ENCODE data around the gene WDR46. TPM values are rescaled to one million over a fixed set of nuclear protein-coding genes. Genes with fewer than 3 reads are reported as not detected.

The WDR46 gene
- polyA plus RNA-seq, 1 donor from 2014 or later: 62.5 TPM

DNA sequence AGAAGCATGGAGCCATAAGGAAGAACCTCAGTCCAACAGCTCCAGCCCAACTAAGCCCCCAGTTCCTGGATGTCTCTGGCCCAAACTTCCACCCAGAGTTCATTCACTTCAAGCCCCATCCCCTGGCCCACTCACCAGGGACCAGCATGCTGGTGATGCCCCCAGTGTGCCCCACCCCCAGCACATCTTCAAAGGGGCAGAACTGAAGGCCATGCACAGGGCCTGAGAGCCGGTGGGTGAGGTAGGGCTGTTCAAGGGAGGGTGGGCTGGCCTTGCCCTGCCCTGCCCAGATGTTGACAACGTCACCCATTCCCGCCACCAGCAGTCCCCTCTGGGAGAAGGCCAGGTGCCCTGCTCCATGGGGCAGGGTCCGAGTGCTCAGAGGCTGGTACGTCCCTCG lies 8.5 kb downstream of the WDR46 start:
- Histone ChIP-seq H3K79me2 (replicated peaks; ENCODE audit: insufficient read depth, low read length) (no peaks in the 10 kb centered on the region), H3K4me3 (ENCODE audit: low read length) (no peak overlapping the region), H4K20me1 (ENCODE audit: insufficient read depth) (no peaks in the 10 kb centered on the region), H3K27ac (ENCODE audit: low read length) (no peak overlapping the region), H3F3A (ENCODE audit: insufficient read depth, low read length, poor library complexity, severe bottlenecking) (no peaks in the 10 kb centered on the region), H3K36me3 (ENCODE audit: insufficient read depth, low read length) (no peaks in the 10 kb centered on the region), H3K9ac (ENCODE audit: low read length) (no peak overlapping the region), H3K9me2 (ENCODE audit: insufficient read depth, low read length) (no peaks in the 10 kb centered on the region), H3K4me2 (ENCODE audit: low read length) (no peak overlapping the region), H2AFZ (ENCODE audit: low read depth, low read length) (no peak overlapping the region), H3K9me3 (ENCODE audit: low read length) (no peaks in the 10 kb centered on the region), H3K27me3 (ENCODE audit: insufficient read depth, low read depth, low read length) (no peaks in the 10 kb centered on the region)
- TF ChIP-seq, protein P1, sequence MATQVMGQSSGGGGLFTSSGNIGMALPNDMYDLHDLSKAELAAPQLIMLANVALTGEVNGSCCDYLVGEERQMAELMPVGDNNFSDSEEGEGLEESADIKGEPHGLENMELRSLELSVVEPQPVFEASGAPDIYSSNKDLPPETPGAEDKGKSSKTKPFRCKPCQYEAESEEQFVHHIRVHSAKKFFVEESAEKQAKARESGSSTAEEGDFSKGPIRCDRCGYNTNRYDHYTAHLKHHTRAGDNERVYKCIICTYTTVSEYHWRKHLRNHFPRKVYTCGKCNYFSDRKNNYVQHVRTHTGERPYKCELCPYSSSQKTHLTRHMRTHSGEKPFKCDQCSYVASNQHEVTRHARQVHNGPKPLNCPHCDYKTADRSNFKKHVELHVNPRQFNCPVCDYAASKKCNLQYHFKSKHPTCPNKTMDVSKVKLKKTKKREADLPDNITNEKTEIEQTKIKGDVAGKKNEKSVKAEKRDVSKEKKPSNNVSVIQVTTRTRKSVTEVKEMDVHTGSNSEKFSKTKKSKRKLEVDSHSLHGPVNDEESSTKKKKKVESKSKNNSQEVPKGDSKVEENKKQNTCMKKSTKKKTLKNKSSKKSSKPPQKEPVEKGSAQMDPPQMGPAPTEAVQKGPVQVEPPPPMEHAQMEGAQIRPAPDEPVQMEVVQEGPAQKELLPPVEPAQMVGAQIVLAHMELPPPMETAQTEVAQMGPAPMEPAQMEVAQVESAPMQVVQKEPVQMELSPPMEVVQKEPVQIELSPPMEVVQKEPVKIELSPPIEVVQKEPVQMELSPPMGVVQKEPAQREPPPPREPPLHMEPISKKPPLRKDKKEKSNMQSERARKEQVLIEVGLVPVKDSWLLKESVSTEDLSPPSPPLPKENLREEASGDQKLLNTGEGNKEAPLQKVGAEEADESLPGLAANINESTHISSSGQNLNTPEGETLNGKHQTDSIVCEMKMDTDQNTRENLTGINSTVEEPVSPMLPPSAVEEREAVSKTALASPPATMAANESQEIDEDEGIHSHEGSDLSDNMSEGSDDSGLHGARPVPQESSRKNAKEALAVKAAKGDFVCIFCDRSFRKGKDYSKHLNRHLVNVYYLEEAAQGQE (IDR thresholded peaks at IDR 0.05; ENCODE audit: borderline replicate concordance): no peak
- TF ChIP-seq EP300 (conservative IDR thresholded peaks at IDR 0.05; ENCODE audit: poor library complexity, severe bottlenecking) (no peak), EZH2 (IDR thresholded peaks at IDR 0.05; ENCODE audit: borderline replicate concordance, insufficient read depth, low read length, poor library complexity, severe bottlenecking) (no peak), TAF1 (IDR thresholded peaks at IDR 0.05; ENCODE audit: low read depth) (no peak), RAD21 (conservative IDR thresholded peaks at IDR 0.05) (no peak), SMC3 (conservative IDR thresholded peaks at IDR 0.05; ENCODE audit: poor library complexity) (no peak), MXI1 (conservative IDR thresholded peaks at IDR 0.05; ENCODE audit: poor library complexity, severe bottlenecking) (no peak)

DNA sequence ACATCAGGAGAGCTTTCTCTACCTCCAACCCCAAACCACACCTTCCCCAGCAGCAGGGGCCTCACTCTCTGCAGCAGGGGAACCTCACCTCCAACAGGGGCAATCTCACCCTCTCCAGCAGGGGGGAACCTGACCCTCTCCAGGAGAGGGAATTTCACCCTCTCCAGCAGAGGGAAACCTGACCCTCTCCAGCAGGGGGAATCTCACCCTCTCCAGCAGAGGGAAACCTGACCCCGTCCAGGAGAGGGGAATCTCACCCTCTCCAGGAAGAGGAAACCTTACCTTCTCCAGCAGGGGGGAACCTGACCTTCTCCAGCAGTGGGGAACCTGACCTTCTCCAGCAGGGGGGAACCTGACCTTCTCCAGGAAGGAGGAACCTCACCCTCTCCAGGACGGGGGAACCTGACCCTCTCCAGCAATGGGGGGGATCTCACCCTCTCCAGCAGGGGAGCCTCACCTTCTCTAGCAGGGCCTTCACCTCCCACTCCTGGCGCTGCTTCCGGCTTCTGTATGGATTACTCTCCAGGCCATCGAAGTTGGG lies 9.0 kb downstream of the WDR46 start:
- no peaks in the 10 kb centered on the region for H3K79me2 ChIP-seq (replicated peaks; ENCODE audit: insufficient read depth, low read length)
- H3K9me3 ChIP-seq (ENCODE audit: low read length): no peaks in the 10 kb centered on the region
- H3K36me3 ChIP-seq (ENCODE audit: insufficient read depth, low read length): no peaks in the 10 kb centered on the region
- H3K4me3 ChIP-seq (ENCODE audit: low read length): no peak overlapping the region
- H3K4me2 ChIP-seq (ENCODE audit: low read length): no peak overlapping the region
- no peak overlapping the region for H3K9ac ChIP-seq (ENCODE audit: low read length)
- no peaks in the 10 kb centered on the region for H4K20me1 ChIP-seq (ENCODE audit: insufficient read depth)
- no peaks in the 10 kb centered on the region for H3F3A ChIP-seq (ENCODE audit: insufficient read depth, low read length, poor library complexity, severe bottlenecking)
- TF ChIP-seq EP300 (conservative IDR thresholded peaks at IDR 0.05; ENCODE audit: poor library complexity, severe bottlenecking): no peak
- no peak for TF ChIP-seq RAD21 (conservative IDR thresholded peaks at IDR 0.05)
- TF ChIP-seq, protein P2, sequence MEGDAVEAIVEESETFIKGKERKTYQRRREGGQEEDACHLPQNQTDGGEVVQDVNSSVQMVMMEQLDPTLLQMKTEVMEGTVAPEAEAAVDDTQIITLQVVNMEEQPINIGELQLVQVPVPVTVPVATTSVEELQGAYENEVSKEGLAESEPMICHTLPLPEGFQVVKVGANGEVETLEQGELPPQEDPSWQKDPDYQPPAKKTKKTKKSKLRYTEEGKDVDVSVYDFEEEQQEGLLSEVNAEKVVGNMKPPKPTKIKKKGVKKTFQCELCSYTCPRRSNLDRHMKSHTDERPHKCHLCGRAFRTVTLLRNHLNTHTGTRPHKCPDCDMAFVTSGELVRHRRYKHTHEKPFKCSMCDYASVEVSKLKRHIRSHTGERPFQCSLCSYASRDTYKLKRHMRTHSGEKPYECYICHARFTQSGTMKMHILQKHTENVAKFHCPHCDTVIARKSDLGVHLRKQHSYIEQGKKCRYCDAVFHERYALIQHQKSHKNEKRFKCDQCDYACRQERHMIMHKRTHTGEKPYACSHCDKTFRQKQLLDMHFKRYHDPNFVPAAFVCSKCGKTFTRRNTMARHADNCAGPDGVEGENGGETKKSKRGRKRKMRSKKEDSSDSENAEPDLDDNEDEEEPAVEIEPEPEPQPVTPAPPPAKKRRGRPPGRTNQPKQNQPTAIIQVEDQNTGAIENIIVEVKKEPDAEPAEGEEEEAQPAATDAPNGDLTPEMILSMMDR (IDR thresholded peaks at IDR 0.05; ENCODE audit: poor library complexity, severe bottlenecking): peak; percentile 16
- no peak overlapping the region for H3K27ac ChIP-seq (ENCODE audit: low read length)
- no peaks in the 10 kb centered on the region for H3K27me3 ChIP-seq (ENCODE audit: insufficient read depth, low read depth, low read length)
- H2AFZ ChIP-seq (ENCODE audit: low read depth, low read length): no peak overlapping the region
- H3K9me2 ChIP-seq (ENCODE audit: insufficient read depth, low read length): no peaks in the 10 kb centered on the region

- Histone ChIP-seq H3K36me3 (ENCODE audit: insufficient read depth, low read length) (no peaks in the 10 kb centered on the region), H3K27ac (ENCODE audit: low read length) (no peak overlapping the region), H4K20me1 (ENCODE audit: insufficient read depth) (no peaks in the 10 kb centered on the region)
These were observed 9.8 kb downstream of the WDR46 start for GRCh38 chr6:33279257-33279695.

More at GRCh38 chr6:33279257-33279695, 9.8 kb downstream of the WDR46 start:
- no peaks in the 10 kb centered on the region for H3F3A ChIP-seq (ENCODE audit: insufficient read depth, low read length, poor library complexity, severe bottlenecking)
- no peaks in the 10 kb centered on the region for H3K9me3 ChIP-seq (ENCODE audit: low read length)
- H3K79me2 ChIP-seq (replicated peaks; ENCODE audit: insufficient read depth, low read length): no peaks in the 10 kb centered on the region
- H2AFZ ChIP-seq (ENCODE audit: low read depth, low read length): no peak overlapping the region
- no peak overlapping the region for H3K9ac ChIP-seq (ENCODE audit: low read length)
- H3K9me2 ChIP-seq (ENCODE audit: insufficient read depth, low read length): no peaks in the 10 kb centered on the region
- no peak overlapping the region for H3K4me3 ChIP-seq (ENCODE audit: low read length)
- TF ChIP-seq POLR2AphosphoS5 (IDR thresholded peaks at IDR 0.05): no peak
- no peak for TF ChIP-seq MXI1 (conservative IDR thresholded peaks at IDR 0.05; ENCODE audit: poor library complexity, severe bottlenecking)
- TF ChIP-seq, protein P1 (IDR thresholded peaks at IDR 0.05; ENCODE audit: borderline replicate concordance): no peak
- no peak for TF ChIP-seq RAD21 (conservative IDR thresholded peaks at IDR 0.05)
- TF ChIP-seq EZH2 (IDR thresholded peaks at IDR 0.05; ENCODE audit: borderline replicate concordance, insufficient read depth, low read length, poor library complexity, severe bottlenecking): no peak
- no peak for TF ChIP-seq SMC3 (conservative IDR thresholded peaks at IDR 0.05; ENCODE audit: poor library complexity)
- TF ChIP-seq, protein P2 (IDR thresholded peaks at IDR 0.05; ENCODE audit: poor library complexity, severe bottlenecking): no peak
- TF ChIP-seq EP300 (conservative IDR thresholded peaks at IDR 0.05; ENCODE audit: poor library complexity, severe bottlenecking): no peak
- no peak for TF ChIP-seq TAF1 (IDR thresholded peaks at IDR 0.05; ENCODE audit: low read depth)
- no peaks in the 10 kb centered on the region for H3K27me3 ChIP-seq (ENCODE audit: insufficient read depth, low read depth, low read length)
- no peak overlapping the region for H3K4me2 ChIP-seq (ENCODE audit: low read length)
